ENCODE data around the gene ADPRM. TPM values are rescaled to one million over a fixed set of nuclear protein-coding genes. Genes with fewer than 3 reads are reported as not detected.

The ADPRM gene
- total and polyA plus RNA-seq, 8 donors, result 6.2 to 25.7 (median 19.9) TPM

- no peak for DNase-seq
- no peaks in the 10 kb centered on the region for H3K27me3 ChIP-seq
- intact Hi-C loops (cut with DNase I), result no loop called here
- H3K36me3 ChIP-seq, result no peaks in the 10 kb centered on the region
- no peak overlapping the region for H3K27ac ChIP-seq
- no peak for TF ChIP-seq CTCF (IDR thresholded peaks at IDR 0.05)
- H3K4me3 ChIP-seq, result no peak overlapping the region
- ATAC-seq, result no peak
- H3K4me1 ChIP-seq, result peaks cover 0 to 10% of the 10 kb centered on the region in 2 donors
- no peaks in the 10 kb centered on the region for H3K9me3 ChIP-seq
These were observed 36.3 kb downstream of the ADPRM start for GRCh38 chr17:10733666-10734065.

- no peaks in the 10 kb centered on the region for H3K9me3 ChIP-seq
- no peak overlapping the region for H3K4me3 ChIP-seq
- no peak overlapping the region for H3K27ac ChIP-seq
- ATAC-seq (no peak), DNase-seq (no peak)
- no peaks in the 10 kb centered on the region for H3K36me3 ChIP-seq
- peaks cover 0 to 10% of the 10 kb centered on the region in 2 donors for H3K4me1 ChIP-seq
- no peaks in the 10 kb centered on the region for H3K27me3 ChIP-seq
- intact Hi-C loops (cut with DNase I), result loop anchor here in 1 of 2 donors (5.0 kb wide), 1 partner anchor 112 kb away; no protein-coding TSS in a partner anchor
- no peak for TF ChIP-seq CTCF (IDR thresholded peaks at IDR 0.05)
These were observed 37.9 kb downstream of the ADPRM start for GRCh38 chr17:10735251-10735650.

- Histone ChIP-seq H3K27ac (no peak overlapping the region), H3K36me3 (no peaks in the 10 kb centered on the region), H3K4me1 (peaks cover 0 to 4% of the 10 kb centered on the region in 2 donors), H3K9me3 (no peaks in the 10 kb centered on the region), H3K27me3 (no peaks in the 10 kb centered on the region), H3K4me3 (no peak overlapping the region)
- TF ChIP-seq CTCF (IDR thresholded peaks at IDR 0.05), result no peak
- ATAC-seq, result no peak
- DNase-seq, result no peak
- intact Hi-C loops (cut with DNase I), result loop anchor here in 1 of 2 donors (5.0 kb wide), 1 partner anchor 111 kb away; no protein-coding TSS in a partner anchor
These were observed 38.4 kb downstream of the ADPRM start for GRCh38 chr17:10735821-10736220.

- Histone ChIP-seq H3K9me3 (no peaks in the 10 kb centered on the region), H3K4me1 (no peaks in the 10 kb centered on the region), H3K36me3 (no peaks in the 10 kb centered on the region), H3K4me3 (no peak overlapping the region), H3K27me3 (no peaks in the 10 kb centered on the region), H3K27ac (no peak overlapping the region)
- DNase-seq, result peak in 3 of 4 donors; percentile 60 to 82 (median 78)
- intact Hi-C loops (cut with DNase I), result loop anchor here in 1 of 2 donors (5.0 kb wide), 1 partner anchor 110 kb away; no protein-coding TSS in a partner anchor
- peak; percentile 61 to 70 for TF ChIP-seq CTCF (IDR thresholded peaks at IDR 0.05)
- peak; percentile 97 for ATAC-seq
These were observed 39.8 kb downstream of the ADPRM start for GRCh38 chr17:10737168-10737622.

GRCh38 chr17:10737736-10738135 lies 40.3 kb downstream of the ADPRM start:
- Histone ChIP-seq H3K27ac (no peak overlapping the region), H3K4me3 (no peak overlapping the region), H3K36me3 (no peaks in the 10 kb centered on the region), H3K27me3 (no peaks in the 10 kb centered on the region), H3K9me3 (no peaks in the 10 kb centered on the region), H3K4me1 (no peaks in the 10 kb centered on the region)
- no peak for TF ChIP-seq CTCF (IDR thresholded peaks at IDR 0.05)
- intact Hi-C loops (cut with DNase I), result loop anchor here in 1 of 2 donors (5.0 kb wide), 1 partner anchor 110 kb away; no protein-coding TSS in a partner anchor
- no peak for ATAC-seq
- no peak for DNase-seq

All from left lung (tissue), 10 donors.